ENCODE data around the gene ROS1.

The ROS1 gene

DNA sequence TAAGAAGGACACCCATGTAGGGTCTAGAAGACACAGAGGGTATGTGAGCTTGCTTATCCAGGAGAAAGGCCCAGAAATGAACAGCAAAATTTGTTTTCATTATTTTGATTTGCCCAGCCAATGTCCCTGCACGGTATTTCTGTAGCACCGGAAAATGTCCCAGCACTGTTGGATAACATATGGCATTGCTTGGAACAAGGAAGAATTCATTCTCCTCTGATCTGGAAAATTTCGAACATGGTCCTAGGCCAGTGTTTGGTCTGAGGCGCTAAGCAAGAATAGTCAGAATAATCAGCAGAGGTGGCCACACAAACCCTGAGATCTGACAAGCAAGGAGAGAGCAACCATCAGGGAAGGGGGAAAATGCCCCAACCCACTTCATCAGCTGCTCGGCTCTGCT is 26.6 kb downstream of the ROS1 start:
- TF ChIP-seq, protein P1, sequence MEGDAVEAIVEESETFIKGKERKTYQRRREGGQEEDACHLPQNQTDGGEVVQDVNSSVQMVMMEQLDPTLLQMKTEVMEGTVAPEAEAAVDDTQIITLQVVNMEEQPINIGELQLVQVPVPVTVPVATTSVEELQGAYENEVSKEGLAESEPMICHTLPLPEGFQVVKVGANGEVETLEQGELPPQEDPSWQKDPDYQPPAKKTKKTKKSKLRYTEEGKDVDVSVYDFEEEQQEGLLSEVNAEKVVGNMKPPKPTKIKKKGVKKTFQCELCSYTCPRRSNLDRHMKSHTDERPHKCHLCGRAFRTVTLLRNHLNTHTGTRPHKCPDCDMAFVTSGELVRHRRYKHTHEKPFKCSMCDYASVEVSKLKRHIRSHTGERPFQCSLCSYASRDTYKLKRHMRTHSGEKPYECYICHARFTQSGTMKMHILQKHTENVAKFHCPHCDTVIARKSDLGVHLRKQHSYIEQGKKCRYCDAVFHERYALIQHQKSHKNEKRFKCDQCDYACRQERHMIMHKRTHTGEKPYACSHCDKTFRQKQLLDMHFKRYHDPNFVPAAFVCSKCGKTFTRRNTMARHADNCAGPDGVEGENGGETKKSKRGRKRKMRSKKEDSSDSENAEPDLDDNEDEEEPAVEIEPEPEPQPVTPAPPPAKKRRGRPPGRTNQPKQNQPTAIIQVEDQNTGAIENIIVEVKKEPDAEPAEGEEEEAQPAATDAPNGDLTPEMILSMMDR (IDR thresholded peaks at IDR 0.05; ENCODE audit: borderline replicate concordance, control extremely low read depth, extremely low read depth, insufficient read depth, missing control alignments) = no peak
- no peak for DNase-seq (ENCODE audit: low spot score)
- in situ Hi-C loops (cut with MboI; ENCODE audit: low sequenced_read_pairs, unreplicated experiment) = no loop called here

DNA sequence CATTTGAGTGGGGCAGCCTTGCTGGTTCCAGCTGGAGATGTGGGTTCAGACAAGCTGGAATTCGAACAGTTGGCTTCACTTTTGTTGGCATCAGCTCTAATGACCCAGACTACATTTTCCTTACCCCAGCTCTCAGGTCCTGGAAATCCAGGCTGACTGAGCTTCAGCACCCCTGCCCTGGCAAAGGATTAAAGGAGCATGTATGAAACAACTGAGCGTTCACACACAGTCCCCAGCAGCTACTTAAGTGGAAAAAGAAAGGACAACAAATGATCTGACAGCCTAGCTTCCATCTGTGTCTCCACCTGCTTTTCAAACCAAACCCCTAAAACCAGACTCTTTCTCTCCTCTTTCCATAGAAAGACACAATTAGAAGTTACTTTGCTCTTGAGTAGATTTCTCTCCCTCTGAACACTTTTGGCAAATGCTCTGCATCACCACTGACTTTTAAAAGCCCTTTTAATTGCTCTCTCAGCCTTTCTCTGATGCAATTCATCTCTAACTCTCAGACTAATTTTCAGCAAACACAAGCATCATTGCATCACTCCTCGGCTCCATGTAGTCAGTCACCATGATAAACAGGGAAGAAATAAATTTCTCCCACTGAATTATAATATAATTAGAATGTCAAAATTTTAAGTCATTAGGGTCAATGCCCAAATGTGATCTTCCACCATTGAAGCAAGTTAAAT is 28.1 kb downstream of the ROS1 start:
- in situ Hi-C loops (cut with MboI; ENCODE audit: low sequenced_read_pairs, unreplicated experiment) = no loop called here
- TF ChIP-seq, protein P1 (IDR thresholded peaks at IDR 0.05; ENCODE audit: borderline replicate concordance, control extremely low read depth, extremely low read depth, insufficient read depth, missing control alignments) = no peak
- no peak for DNase-seq (ENCODE audit: low spot score)

DNA sequence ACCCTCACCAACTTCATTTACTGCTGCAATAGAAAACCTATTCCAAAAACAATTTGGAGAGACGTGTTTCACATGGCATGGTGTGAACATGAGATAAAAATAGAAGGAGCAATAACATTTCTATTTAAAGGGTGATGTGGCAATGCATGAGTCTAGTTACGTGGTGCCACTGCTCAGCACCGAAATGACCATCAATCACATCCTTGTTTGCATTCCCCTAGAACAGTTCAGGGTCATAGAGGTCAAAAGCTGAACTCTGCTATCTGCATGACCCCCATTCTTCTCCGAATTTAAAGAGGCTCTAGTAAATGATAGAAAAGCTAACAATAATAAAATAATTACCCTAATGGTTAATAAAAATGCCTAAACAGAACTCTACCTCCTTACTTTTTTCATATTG is 29.5 kb downstream of the ROS1 start:
- no peak for DNase-seq (ENCODE audit: low spot score)
- in situ Hi-C loops (cut with MboI; ENCODE audit: low sequenced_read_pairs, unreplicated experiment) = no loop called here
- TF ChIP-seq, protein P1 (IDR thresholded peaks at IDR 0.05; ENCODE audit: borderline replicate concordance, control extremely low read depth, extremely low read depth, insufficient read depth, missing control alignments) = no peak

DNA sequence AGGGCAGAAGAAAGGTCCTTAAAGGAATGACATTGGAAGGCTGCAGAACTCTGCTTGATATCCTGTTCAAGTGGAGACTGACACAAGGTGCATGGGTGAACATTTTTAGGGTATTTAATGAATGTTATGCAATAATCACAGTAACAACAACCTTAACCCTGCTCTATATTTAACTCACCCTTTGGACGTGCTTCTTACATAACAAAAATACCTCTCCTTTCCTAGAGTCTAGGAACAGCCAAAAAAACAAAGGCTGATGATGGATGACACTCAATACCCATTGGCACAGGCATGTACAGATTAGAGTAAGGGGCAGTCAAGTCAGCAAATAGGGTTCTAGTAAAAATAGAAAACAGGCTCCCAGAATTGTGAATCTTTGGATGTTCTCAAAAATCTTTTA is 30.6 kb downstream of the ROS1 start:
- no peak for DNase-seq (ENCODE audit: low spot score)
- TF ChIP-seq, protein P1 (IDR thresholded peaks at IDR 0.05; ENCODE audit: borderline replicate concordance, control extremely low read depth, extremely low read depth, insufficient read depth, missing control alignments) = no peak
- in situ Hi-C loops (cut with MboI; ENCODE audit: low sequenced_read_pairs, unreplicated experiment) = no loop called here

DNA sequence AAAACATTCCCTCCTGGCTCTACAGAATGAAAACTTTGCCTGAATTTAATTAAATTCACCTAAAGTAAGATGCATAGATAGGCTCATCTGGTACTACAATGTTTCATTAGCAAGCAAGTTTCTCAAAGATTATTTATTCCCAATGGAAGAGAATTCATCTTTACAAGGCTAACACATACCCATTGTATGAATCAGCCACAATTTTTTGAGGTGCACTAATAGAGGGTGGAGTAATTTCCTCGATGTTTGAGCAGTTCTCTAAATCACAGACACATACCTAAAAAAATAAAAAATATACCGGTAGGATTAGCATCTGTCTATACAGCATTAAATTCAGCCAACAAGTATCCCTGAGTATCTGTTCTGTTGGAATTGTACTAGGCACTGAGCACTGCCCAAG is 32.7 kb downstream of the ROS1 start:
- in situ Hi-C loops (cut with MboI; ENCODE audit: low sequenced_read_pairs, unreplicated experiment) = no loop called here

DNA sequence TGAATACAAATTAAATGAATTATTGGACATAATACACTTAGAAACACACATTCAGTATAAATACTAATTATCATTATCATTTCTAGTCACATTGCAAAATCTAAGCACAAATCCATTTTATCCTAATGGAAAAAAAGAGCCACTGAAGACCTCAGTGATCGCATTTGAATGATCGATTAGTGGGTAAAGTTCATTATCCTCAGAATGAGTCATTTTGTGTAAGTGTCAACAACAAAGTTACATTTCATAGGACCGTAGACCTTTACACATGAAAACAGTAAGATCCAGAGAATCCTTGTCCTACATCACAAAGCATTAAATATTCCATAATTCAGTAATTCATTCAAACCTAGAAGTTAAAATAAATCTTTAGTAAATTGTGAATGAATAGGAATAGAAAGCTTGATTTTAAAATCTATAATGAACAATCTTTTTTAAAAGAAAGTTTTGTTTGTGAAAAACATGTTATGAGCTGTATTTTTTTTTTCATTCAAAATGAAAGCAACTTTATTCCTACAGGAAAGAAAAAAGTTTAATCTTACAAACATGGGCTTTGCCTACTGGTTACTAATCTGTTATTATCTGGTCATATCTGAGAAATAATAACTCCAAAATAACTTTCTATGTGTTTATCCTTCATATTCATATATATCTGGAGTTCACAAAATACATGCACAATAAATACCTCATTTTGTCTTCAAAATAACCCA is 33.7 kb downstream of the ROS1 start:
- in situ Hi-C loops (cut with MboI; ENCODE audit: low sequenced_read_pairs, unreplicated experiment) = no loop called here
- no peak for DNase-seq (ENCODE audit: low spot score)
- TF ChIP-seq, protein P1 (IDR thresholded peaks at IDR 0.05; ENCODE audit: borderline replicate concordance, control extremely low read depth, extremely low read depth, insufficient read depth, missing control alignments) = no peak

More for the DNA sequence above, 32.7 kb downstream of the ROS1 start:
- DNase-seq (ENCODE audit: low spot score) = no peak
- TF ChIP-seq, protein P1 (IDR thresholded peaks at IDR 0.05; ENCODE audit: borderline replicate concordance, control extremely low read depth, extremely low read depth, insufficient read depth, missing control alignments) = no peak
